T-cell (primary cell): ENCODE measurements around the gene ANKRD42. TPM values are rescaled to one million over a fixed set of nuclear protein-coding genes. Genes with fewer than 3 reads are reported as not detected.
A peak's percentile ranks its signal among the peaks of the same experiment; 100 is the strongest.

Experiments
- ATAC-seq, 4 experiments: fragments of 200-7000 bp in 3 of 4; fragments of 150-1000 bp in 1 of 4; cut with Tn5 transposase; replicated peaks in 1 of 4; 1 replicate in 3 of 4; 2 replicates in 1 of 4; pipeline ENCODE4 v1.10.0; 2021; ENCODE audit warnings: moderate library complexity in 3 of 4, mild to moderate bottlenecking in 2 of 4, moderate number of reproducible peaks in 1 of 4
- CTCF ChIA-PET, 2 donors: fragments of 300-600 bp; sonication (Branson Sonifier 250); formaldehyde crosslinking; loops; one replicate each; lab custom pipeline; 2022; ENCODE audit warnings: antibody characterized with exemption in 2 of 2; lab: Charles Lee
- POLR2A ChIA-PET, 2 donors: fragments of 300-600 bp; sonication (Branson Sonifier 250); formaldehyde crosslinking; loops; one replicate each; lab custom pipeline; 2022; ENCODE audit warnings: antibody characterized with exemption in 2 of 2; lab: Charles Lee
- DNase-seq, 35 experiments: peaks; one replicate each; pipeline versions ENCODE4 v3.0.0 to v3.0.0-alpha.2; 2013 to 2023
- H3K27ac ChIP-seq: one replicate; pipeline ENCODE4 v1.5.1; 2013; ENCODE audit warnings: low read length
- H3K27me3 ChIP-seq, 2 experiments: replicated peaks in 1 of 2; 1 replicate in 1 of 2; 2 replicates in 1 of 2; pipeline versions ENCODE4 v1.6.1 to v1.7.0; 2013; ENCODE audit warnings: low read length in 1 of 2, mixed read lengths in 1 of 2; ENCODE audit not compliant: control insufficient read depth in 2 of 2, insufficient read depth in 2 of 2; ENCODE audit errors: extremely low read depth in 1 of 2
- H3K36me3 ChIP-seq, 2 donors: 1 replicate in 1 of 2; 2 replicates in 1 of 2; pipeline versions ENCODE4 v1.6.1 to v1.7.0; 2013; ENCODE audit warnings: low read length in 1 of 2; ENCODE audit not compliant: control insufficient read depth in 2 of 2, insufficient read depth in 1 of 2; ENCODE audit errors: extremely low read depth in 1 of 2
- H3K4me1 ChIP-seq, 2 experiments: 1 replicate in 1 of 2; 2 replicates in 1 of 2; pipeline versions ENCODE4 v1.6.1 to v1.7.0; 2013; ENCODE audit warnings: low read length in 2 of 2, mixed read lengths in 1 of 2; ENCODE audit not compliant: insufficient read depth in 2 of 2, control insufficient read depth in 1 of 2; ENCODE audit errors: extremely low read depth in 1 of 2
- H3K4me3 ChIP-seq, 2 donors: 1 replicate in 1 of 2; 2 replicates in 1 of 2; pipeline versions ENCODE4 v1.5.1 to v1.7.0; 2013; ENCODE audit warnings: mild to moderate bottlenecking in 2 of 2, low read length in 1 of 2, moderate library complexity in 1 of 2; ENCODE audit not compliant: control insufficient read depth in 1 of 2; ENCODE audit errors: extremely low read depth in 1 of 2
- H3K9me3 ChIP-seq: 2 replicates; pipeline ENCODE4 v1.7.0; 2013
- H3K27ac Mint-ChIP-seq, 2 donors: one replicate each; pipeline ENCODE4 v1.8.0; 2020 to 2021; ENCODE audit warnings: mild to moderate bottlenecking in 2 of 2, mixed read lengths in 2 of 2
- H3K27me3 Mint-ChIP-seq, 2 donors: one replicate each; pipeline ENCODE4 v1.8.0; 2021 to 2022; ENCODE audit warnings: mixed read lengths in 2 of 2
- H3K36me3 Mint-ChIP-seq: one replicate; pipeline ENCODE4 v1.8.0; 2021; ENCODE audit warnings: mixed read lengths
- H3K4me1 Mint-ChIP-seq, 3 donors: one replicate each; pipeline ENCODE4 v1.8.0; 2020 to 2022; ENCODE audit warnings: mixed read lengths in 3 of 3, mild to moderate bottlenecking in 1 of 3
- H3K4me3 Mint-ChIP-seq, 3 donors: one replicate each; pipeline ENCODE4 v1.8.0; 2020 to 2022; ENCODE audit warnings: mild to moderate bottlenecking in 3 of 3, mixed read lengths in 3 of 3, moderate library complexity in 3 of 3
- H3K9me3 Mint-ChIP-seq, 3 donors: one replicate each; pipeline ENCODE4 v1.8.0; 2020 to 2022; ENCODE audit warnings: mixed read lengths in 3 of 3
- WGBS: methylation state at CpG from one replicate; pipeline ENCODE4 v1.1.5; 2013; ENCODE audit warnings: missing lambda C conversion rate; ENCODE audit not compliant: insufficient coverage; 5-methylcytosine and 5-hydroxymethylcytosine counted together
- total RNA-seq, 35 experiments: library from RNA in 6 of 35; stranded (reverse) in 6 of 35; fragments of 120-200 nt in 1 of 35; gene quantifications; one replicate each; pipeline versions ENCODE4 v1.2.1 to v1.2.4 and lab custom pipeline; 2013 to 2026

The ANKRD42 gene
- total RNA-seq, 5 donors from 2014 or later (not counting 1 experiment from before 2014, with no cell fraction given), result 6.2 to 9.7 (median 7.9) TPM

DNA sequence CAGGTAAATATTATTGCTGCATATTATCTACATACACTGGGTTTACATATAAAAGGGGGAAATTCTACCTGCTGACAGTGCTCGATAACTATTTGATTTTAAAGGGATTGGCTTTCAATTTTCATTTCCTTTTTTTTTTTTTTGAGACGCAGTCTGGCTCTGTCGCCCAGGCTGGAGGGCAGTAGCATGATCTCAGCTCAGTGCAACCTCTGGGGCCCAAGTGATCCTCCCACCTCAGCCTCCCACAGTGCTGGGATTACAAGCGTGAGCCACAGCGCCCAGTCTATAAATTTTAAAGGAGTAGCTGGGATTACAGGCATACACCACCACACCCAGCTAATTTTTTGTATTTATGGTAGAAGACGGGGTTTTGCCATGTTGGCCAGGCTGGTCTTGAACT lies 39.7 kb upstream of the ANKRD42 start:
- whole genome bisulfite sequencing, result no CpG with 5 or more reads among the region's 6 CpGs
- ATAC-seq, result no peak
- Histone ChIP-seq H3K36me3 (no peaks in the 10 kb centered on the region), H3K27me3 (no peaks in the 10 kb centered on the region), H3K27ac (no peak overlapping the region), H3K4me3 (no peak overlapping the region), H3K4me1 (peaks cover 2 to 7% of the 10 kb centered on the region in 2 experiments), H3K9me3 (no peaks in the 10 kb centered on the region)
- peaks cover 4% of the 10 kb centered on the region for H3K36me3 Mint-ChIP-seq
- no peak overlapping the region for H3K27ac Mint-ChIP-seq
- H3K9me3 Mint-ChIP-seq, result no peaks in the 10 kb centered on the region
- peaks cover 5 to 7% (median 5%) of the 10 kb centered on the region in 3 donors for H3K4me1 Mint-ChIP-seq
- CTCF ChIA-PET, result no interaction called here
- no peaks in the 10 kb centered on the region for H3K27me3 Mint-ChIP-seq
- H3K4me3 Mint-ChIP-seq, result no peak overlapping the region
- POLR2A ChIA-PET, result no interaction called here
- DNase-seq, result no peak

- no peaks in the 10 kb centered on the region for H3K9me3 ChIP-seq
- Mint-ChIP-seq H3K27me3 (no peaks in the 10 kb centered on the region), H3K36me3 (peaks cover 24% of the 10 kb centered on the region), H3K4me1 (peaks cover 25 to 32% (median 25%) of the 10 kb centered on the region in 3 donors), H3K9me3 (no peaks in the 10 kb centered on the region), H3K27ac (peak overlapping the region; percentile 100), H3K4me3 (peak overlapping the region; percentile 96 to 100 (median 99))
- peak; percentile 87 to 90 (median 88) for ATAC-seq
- H3K4me1 ChIP-seq, result peaks cover 11 to 21% of the 10 kb centered on the region in 2 experiments
- ChIA-PET CTCF (interaction anchor here (0.6 to 2.3 kb wide), 9 partner anchors 8 to 257 kb away, joined by 3 to 12 read pairs (median 6); partner anchors contain the start of genes ANKRD42 (in 1 of the 2), DDIAS (in 1 of the 2), PRCP (in 1 of the 2) and RAB30 (in 1 of the 2)), POLR2A (interaction anchor here (0.5 to 4.6 kb wide), 24 partner anchors 9 to 256 kb away, joined by 3 to 39 read pairs (median 4); partner anchors contain the start of genes DDIAS (in 2 of the 2), PRCP (in 2 of the 2), ANKRD42 (in 1 of the 2) and CCDC90B (in 1 of the 2))
- no peaks in the 10 kb centered on the region for H3K27me3 ChIP-seq
- H3K4me3 ChIP-seq, result peak overlapping the region; percentile 98 to 99
- peak; percentile 90 to 100 (median 97) for DNase-seq
- 0% methylated on average over 12 of the region's 35 CpGs for WGBS
- H3K36me3 ChIP-seq, result no peaks in the 10 kb centered on the region
- H3K27ac ChIP-seq, result peak overlapping the region; percentile 98
These were observed 37.1 kb upstream of the ANKRD42 start for GRCh38 chr11:83156144-83156995.

- H3K9me3 ChIP-seq, result no peaks in the 10 kb centered on the region
- WGBS, result under 1% methylated on average over 49 of the region's 55 CpGs
- H3K4me1 ChIP-seq, result peaks cover 11 to 29% of the 10 kb centered on the region in 2 experiments
- H3K4me3 Mint-ChIP-seq, result peak within 1 kb of the TSS; percentile 96 to 100 (median 99)
- H3K4me1 Mint-ChIP-seq, result peaks cover 32 to 40% (median 33%) of the 10 kb centered on the region in 3 donors
- H3K9me3 Mint-ChIP-seq, result no peaks in the 10 kb centered on the region
- no peaks in the 10 kb centered on the region for H3K27me3 Mint-ChIP-seq
- H3K36me3 ChIP-seq, result no peaks in the 10 kb centered on the region
- POLR2A ChIA-PET, result interaction anchor here (0.5 to 4.6 kb wide), 18 partner anchors 11 to 257 kb away, joined by 3 to 39 read pairs (median 3); partner anchors contain the start of genes DDIAS (in 2 of the 2), PRCP (in 2 of the 2), ANKRD42 (in 1 of the 2) and RAB30 (in 1 of the 2)
- CTCF ChIA-PET, result interaction anchor here in 1 of 2 donors (1.2 to 2.3 kb wide), 6 partner anchors 37 to 257 kb away, joined by 3 to 12 read pairs (median 10); partner anchors contain the start of genes ANKRD42, CCDC90B, DDIAS and PRCP
- peak within 1 kb of the TSS; percentile 98 to 100 for H3K4me3 ChIP-seq
- DNase-seq, result peak in 1 of 35 experiments; percentile 93
- peaks cover 31% of the 10 kb centered on the region for H3K36me3 Mint-ChIP-seq
- H3K27ac Mint-ChIP-seq, result peak within 1 kb of the TSS; percentile 100
- ATAC-seq, result peak; percentile 6 to 24 (median 16)
- H3K27ac ChIP-seq, result peak within 1 kb of the TSS; percentile 98
- H3K27me3 ChIP-seq, result no peaks in the 10 kb centered on the region
These were observed 36.4 kb upstream of the ANKRD42 start, which contains the start of gene PCF11 for GRCh38 chr11:83156996-83157593. PCF11 (plus strand) TSS chr11:83157131; CDS start chr11:83157440, 309 bp downstream.

DNA sequence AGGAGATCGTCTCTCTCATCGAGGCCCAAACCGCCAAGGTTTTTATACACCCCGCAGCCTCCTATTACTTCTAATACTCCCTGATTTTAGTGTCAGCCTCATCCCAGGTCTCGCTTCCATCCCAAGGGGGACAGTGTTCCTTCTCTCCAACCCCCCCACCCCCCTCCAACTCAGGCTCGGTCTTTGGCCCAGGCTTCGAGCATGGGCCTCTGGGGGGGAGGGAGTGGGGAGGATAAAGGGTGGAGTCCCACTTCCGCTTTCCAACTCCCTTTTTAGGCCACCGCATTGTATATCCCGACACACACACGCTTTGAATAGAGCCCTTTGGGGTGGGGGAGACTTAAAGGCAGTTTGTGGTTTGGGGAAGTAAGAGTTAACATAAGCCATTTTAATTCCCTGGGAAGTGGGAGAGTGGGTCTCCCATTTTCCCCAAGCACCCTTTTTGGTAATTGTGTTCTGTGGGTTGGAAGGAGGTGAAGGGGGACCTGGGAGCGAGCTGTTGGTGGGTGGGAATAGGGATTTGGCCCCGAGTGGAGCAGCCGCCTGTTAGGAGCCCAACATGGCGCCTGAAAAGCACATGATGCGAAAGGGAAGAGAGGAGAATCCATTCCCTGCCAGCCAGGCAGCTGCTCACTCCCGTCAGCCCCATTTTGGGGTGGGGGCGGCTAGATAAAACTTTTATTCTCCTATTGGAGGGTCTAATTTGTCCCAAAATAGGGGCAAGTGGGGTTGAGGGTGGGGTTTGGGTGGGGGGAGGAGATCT lies 35.7 kb upstream of the ANKRD42 start:
- Mint-ChIP-seq H3K27me3 (no peaks in the 10 kb centered on the region), H3K36me3 (peaks cover 32% of the 10 kb centered on the region), H3K4me3 (peak overlapping the region; percentile 96 to 100 (median 99)), H3K4me1 (peaks cover 39 to 46% (median 40%) of the 10 kb centered on the region in 3 donors), H3K27ac (peak overlapping the region; percentile 100), H3K9me3 (no peaks in the 10 kb centered on the region)
- WGBS, result 0% methylated on average over 9 of the region's 18 CpGs
- peaks cover 14 to 34% of the 10 kb centered on the region in 2 experiments for H3K4me1 ChIP-seq
- ChIA-PET POLR2A (interaction anchor here (0.6 to 4.6 kb wide), 14 partner anchors 11 to 257 kb away, joined by 3 to 39 read pairs (median 3); partner anchors contain the start of genes DDIAS (in 2 of the 2), PRCP (in 2 of the 2), ANKRD42 (in 1 of the 2) and RAB30 (in 1 of the 2)), CTCF (interaction anchor here (0.6 to 2.3 kb wide), 8 partner anchors 23 to 258 kb away, joined by 3 to 12 read pairs (median 8); partner anchors contain the start of genes ANKRD42 (in 1 of the 2), CCDC90B (in 1 of the 2), DDIAS (in 1 of the 2) and PRCP (in 1 of the 2))
- peak overlapping the region; percentile 98 for H3K27ac ChIP-seq
- H3K36me3 ChIP-seq, result no peaks in the 10 kb centered on the region
- DNase-seq, result peak in 32 of 35 experiments; percentile 7 to 63 (median 22)
- peak overlapping the region; percentile 98 to 100 for H3K4me3 ChIP-seq
- no peaks in the 10 kb centered on the region for H3K27me3 ChIP-seq
- H3K9me3 ChIP-seq, result no peaks in the 10 kb centered on the region
- no peak for ATAC-seq

DNA sequence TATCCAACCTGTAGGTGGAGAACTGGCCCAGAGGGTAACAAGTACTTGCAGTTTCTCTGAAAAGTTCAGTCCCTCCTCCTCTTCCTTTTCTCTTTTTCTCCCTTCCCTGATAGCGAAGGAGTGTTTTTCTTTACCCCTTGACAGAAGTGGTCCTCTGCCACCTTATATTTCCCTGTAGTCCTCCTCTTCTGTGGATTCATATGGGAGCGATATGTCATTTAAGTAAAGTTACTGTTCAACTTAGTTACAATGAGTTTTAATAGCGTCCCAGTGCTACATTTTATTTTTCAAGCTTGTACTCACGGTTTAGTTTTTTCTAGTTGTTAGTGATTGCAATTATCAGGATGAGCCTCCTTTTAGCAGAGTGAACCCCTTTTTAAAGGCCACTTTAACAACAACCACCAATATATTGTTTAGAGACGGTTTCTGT lies 35.1 kb upstream of the ANKRD42 start:
- no peaks in the 10 kb centered on the region for H3K27me3 Mint-ChIP-seq
- peaks cover 43 to 49% (median 44%) of the 10 kb centered on the region in 3 donors for H3K4me1 Mint-ChIP-seq
- H3K36me3 ChIP-seq, result no peaks in the 10 kb centered on the region
- H3K4me1 ChIP-seq, result peaks cover 16 to 35% of the 10 kb centered on the region in 2 experiments
- H3K4me3 ChIP-seq, result peak overlapping the region; percentile 98 to 100
- no peaks in the 10 kb centered on the region for H3K9me3 ChIP-seq
- peak overlapping the region; percentile 100 for H3K27ac Mint-ChIP-seq
- H3K27me3 ChIP-seq, result no peaks in the 10 kb centered on the region
- H3K9me3 Mint-ChIP-seq, result no peaks in the 10 kb centered on the region
- no CpG with 5 or more reads among the region's 5 CpGs for WGBS
- DNase-seq (no peak), ATAC-seq (no peak)
- peak overlapping the region; percentile 96 to 100 (median 99) for H3K4me3 Mint-ChIP-seq
- CTCF ChIA-PET, result interaction anchor here (0.6 to 1.5 kb wide), 3 partner anchors 23 to 88 kb away, joined by 4 to 5 read pairs (median 4); no protein-coding TSS in a partner anchor
- peak overlapping the region; percentile 98 for H3K27ac ChIP-seq
- POLR2A ChIA-PET, result interaction anchor here (0.6 to 4.6 kb wide), 8 partner anchors 10 to 258 kb away, joined by 3 to 39 read pairs (median 6); partner anchors contain the start of genes DDIAS (in 1 of the 2), PRCP (in 1 of the 2) and RAB30 (in 1 of the 2)
- H3K36me3 Mint-ChIP-seq, result peaks cover 32% of the 10 kb centered on the region
